ENCODE results near the gene YIPF3. TPM values are rescaled to one million over a fixed set of nuclear protein-coding genes. Genes with fewer than 3 reads are reported as not detected.
"Not testable (repeated sequence)": the region's sequence is repeated elsewhere in the genome, so short reads cannot be mapped to it uniquely, and the experiment has no call there.

The YIPF3 gene
- total RNA-seq, 1 experiment from 2014 or later, result 91.3 TPM

GRCh38 chr6:43540507-43540906 lies 23.8 kb upstream of the YIPF3 start:
- Histone ChIP-seq H4K20me1 (ENCODE audit: insufficient read depth) (no peaks in the 10 kb centered on the region), H3F3A (ENCODE audit: insufficient read depth, low read depth) (no peaks in the 10 kb centered on the region), H3K79me2 (ENCODE audit: low read depth) (no peaks in the 10 kb centered on the region), H3K4me2 (no peak overlapping the region), H3K4me3 (no peak overlapping the region), H3K27ac (no peak overlapping the region), H3K9me3 (ENCODE audit: insufficient read depth, low read depth) (no peaks in the 10 kb centered on the region), H2AFZ (no peak overlapping the region), H3K27me3 (ENCODE audit: insufficient read depth, low read depth) (no peaks in the 10 kb centered on the region), H3K4me1 (replicated peaks; ENCODE audit: insufficient read depth) (no peaks in the 10 kb centered on the region), H3K36me3 (ENCODE audit: low read depth) (peaks cover 36% of the 10 kb centered on the region), H3K9me2 (ENCODE audit: insufficient read depth) (no peaks in the 10 kb centered on the region)
- ChIA-PET CTCF (no interaction called here), POLR2A (ENCODE audit: unreplicated experiment) (no interaction called here)
- TF ChIP-seq CTCF (conservative IDR thresholded peaks at IDR 0.05) (no peak), EZH2 (IDR thresholded peaks at IDR 0.05; ENCODE audit: low read depth) (no peak)
- no TSS peak for BruUV-seq (replicated peaks)
- no peak for DNase-seq
- intact Hi-C loops (cut with micrococcal nuclease; ENCODE audit: unreplicated experiment), result no loop called here

- H3F3A ChIP-seq (ENCODE audit: insufficient read depth, low read depth); H3K4me2 ChIP-seq; H3K79me2 ChIP-seq (ENCODE audit: low read depth); H2AFZ ChIP-seq; H3K9me2 ChIP-seq (ENCODE audit: insufficient read depth); H3K9me3 ChIP-seq (ENCODE audit: insufficient read depth, low read depth); H3K27ac ChIP-seq; H4K20me1 ChIP-seq (ENCODE audit: insufficient read depth); H3K4me3 ChIP-seq; CTCF ChIA-PET; BruUV-seq (replicated peaks); H3K27me3 ChIP-seq (ENCODE audit: insufficient read depth, low read depth); intact Hi-C loops (cut with micrococcal nuclease; ENCODE audit: unreplicated experiment); H3K4me1 ChIP-seq (replicated peaks; ENCODE audit: insufficient read depth); POLR2A ChIA-PET (ENCODE audit: unreplicated experiment); DNase-seq: not testable (repeated sequence)
- peaks cover 37% of the 10 kb centered on the region for H3K36me3 ChIP-seq (ENCODE audit: low read depth)
These were observed 22.7 kb upstream of the YIPF3 start for GRCh38 chr6:43539409-43539808.

GRCh38 chr6:43538986-43539385 lies 22.3 kb upstream of the YIPF3 start:
- intact Hi-C loops (cut with micrococcal nuclease; ENCODE audit: unreplicated experiment); H3K27me3 ChIP-seq (ENCODE audit: insufficient read depth, low read depth); H3K4me1 ChIP-seq (replicated peaks; ENCODE audit: insufficient read depth); H4K20me1 ChIP-seq (ENCODE audit: insufficient read depth); H2AFZ ChIP-seq; H3K4me3 ChIP-seq; BruUV-seq (replicated peaks); POLR2A ChIA-PET (ENCODE audit: unreplicated experiment); H3K9me2 ChIP-seq (ENCODE audit: insufficient read depth); H3K9me3 ChIP-seq (ENCODE audit: insufficient read depth, low read depth); H3K79me2 ChIP-seq (ENCODE audit: low read depth); CTCF ChIA-PET; DNase-seq; H3F3A ChIP-seq (ENCODE audit: insufficient read depth, low read depth); H3K4me2 ChIP-seq; H3K27ac ChIP-seq: not testable (repeated sequence)
- peaks cover 36% of the 10 kb centered on the region for H3K36me3 ChIP-seq (ENCODE audit: low read depth)

GRCh38 chr6:43532201-43532600 lies 15.5 kb upstream of the YIPF3 start:
- H3F3A ChIP-seq (ENCODE audit: insufficient read depth, low read depth), result peaks cover 12% of the 10 kb centered on the region; the same call in 1 of the 2 replicates
- TF ChIP-seq CTCF (conservative IDR thresholded peaks at IDR 0.05) (no peak), EZH2 (IDR thresholded peaks at IDR 0.05; ENCODE audit: low read depth) (no peak)
- no peaks in the 10 kb centered on the region for H3K79me2 ChIP-seq (ENCODE audit: low read depth)
- H3K27me3 ChIP-seq (ENCODE audit: insufficient read depth, low read depth), result no peaks in the 10 kb centered on the region
- no TSS peak for BruUV-seq (replicated peaks)
- intact Hi-C loops (cut with micrococcal nuclease; ENCODE audit: unreplicated experiment), result no loop called here
- no peaks in the 10 kb centered on the region for H4K20me1 ChIP-seq (ENCODE audit: insufficient read depth)
- CTCF ChIA-PET, result no interaction called here
- H3K9me3 ChIP-seq (ENCODE audit: insufficient read depth, low read depth), result no peaks in the 10 kb centered on the region
- no peaks in the 10 kb centered on the region for H3K4me1 ChIP-seq (replicated peaks; ENCODE audit: insufficient read depth)
- POLR2A ChIA-PET (ENCODE audit: unreplicated experiment), result interaction anchor here (0.6 kb wide), 1 partner anchor 30 kb away, joined by 4 read pairs; no protein-coding TSS in a partner anchor
- H3K27ac ChIP-seq, result no peak overlapping the region
- no peaks in the 10 kb centered on the region for H3K9me2 ChIP-seq (ENCODE audit: insufficient read depth)
- DNase-seq, result no peak
- no peak overlapping the region for H3K4me3 ChIP-seq
- no peak overlapping the region for H2AFZ ChIP-seq
- peaks cover 33% of the 10 kb centered on the region for H3K36me3 ChIP-seq (ENCODE audit: low read depth)
- no peak overlapping the region for H3K4me2 ChIP-seq

Measured in PC-9 (cell line).